Measurements from ENCODE around the gene ADIPOR2.

Gene ADIPOR2

GRCh38 chr12:1773937-1774655 lies 83.2 kb downstream of the ADIPOR2 start:
- DNase-seq (ENCODE audit: low spot score): peak; percentile 65

GRCh38 chr12:1776170-1776921 lies 85.5 kb downstream of the ADIPOR2 start:
- DNase-seq (ENCODE audit: low spot score): peak; percentile 80

GRCh38 chr12:1777798-1778197 lies 86.9 kb downstream of the ADIPOR2 start:
- DNase-seq (ENCODE audit: low spot score): peak; percentile 77

- no peak for DNase-seq (ENCODE audit: low spot score)
These were observed 88.0 kb downstream of the ADIPOR2 start for GRCh38 chr12:1778911-1779310.

- DNase-seq (ENCODE audit: low spot score): peak; percentile 13
These were observed 88.9 kb downstream of the ADIPOR2 start for GRCh38 chr12:1779783-1780182.

- DNase-seq (ENCODE audit: low spot score): no peak
These were observed 90.9 kb downstream of the ADIPOR2 start for GRCh38 chr12:1781772-1782171.

GRCh38 chr12:1782215-1782614 lies 91.3 kb downstream of the ADIPOR2 start:
- no peak for DNase-seq (ENCODE audit: low spot score)

- no peak for DNase-seq (ENCODE audit: low spot score)
These were observed 96.8 kb downstream of the ADIPOR2 start for GRCh38 chr12:1787714-1788113.

GRCh38 chr12:1790444-1790843 lies 99.6 kb downstream of the ADIPOR2 start:
- no peak for DNase-seq (ENCODE audit: low spot score)

- DNase-seq (ENCODE audit: low spot score): peak; percentile 77
These were observed 100.4 kb downstream of the ADIPOR2 start for GRCh38 chr12:1791104-1791841.

GRCh38 chr12:1792406-1792805 lies 101.5 kb downstream of the ADIPOR2 start:
- no peak for DNase-seq (ENCODE audit: low spot score)

GRCh38 chr12:1793426-1794210 lies 102.7 kb downstream of the ADIPOR2 start:
- DNase-seq (ENCODE audit: low spot score): no peak

GRCh38 chr12:1794440-1795090 lies 103.7 kb downstream of the ADIPOR2 start:
- DNase-seq (ENCODE audit: low spot score): no peak

GRCh38 chr12:1795221-1795784 lies 104.4 kb downstream of the ADIPOR2 start:
- no peak for DNase-seq (ENCODE audit: low spot score)

GRCh38 chr12:1795785-1796514 lies 105.1 kb downstream of the ADIPOR2 start:
- DNase-seq (ENCODE audit: low spot score): peak; percentile 95

- DNase-seq (ENCODE audit: low spot score): peak; percentile 18
These were observed 105.7 kb downstream of the ADIPOR2 start for GRCh38 chr12:1796515-1797010.

GRCh38 chr12:1797011-1797901 lies 106.4 kb downstream of the ADIPOR2 start:
- DNase-seq (ENCODE audit: low spot score): peak; percentile 31

GRCh38 chr12:1797991-1798640 lies 107.2 kb downstream of the ADIPOR2 start:
- DNase-seq (ENCODE audit: low spot score): no peak

- no peak for DNase-seq (ENCODE audit: low spot score)
These were observed 107.8 kb downstream of the ADIPOR2 start for GRCh38 chr12:1798641-1799020.

All from AG08395 (cell line).